Measurements from ENCODE around the gene G6PD.

DNA sequence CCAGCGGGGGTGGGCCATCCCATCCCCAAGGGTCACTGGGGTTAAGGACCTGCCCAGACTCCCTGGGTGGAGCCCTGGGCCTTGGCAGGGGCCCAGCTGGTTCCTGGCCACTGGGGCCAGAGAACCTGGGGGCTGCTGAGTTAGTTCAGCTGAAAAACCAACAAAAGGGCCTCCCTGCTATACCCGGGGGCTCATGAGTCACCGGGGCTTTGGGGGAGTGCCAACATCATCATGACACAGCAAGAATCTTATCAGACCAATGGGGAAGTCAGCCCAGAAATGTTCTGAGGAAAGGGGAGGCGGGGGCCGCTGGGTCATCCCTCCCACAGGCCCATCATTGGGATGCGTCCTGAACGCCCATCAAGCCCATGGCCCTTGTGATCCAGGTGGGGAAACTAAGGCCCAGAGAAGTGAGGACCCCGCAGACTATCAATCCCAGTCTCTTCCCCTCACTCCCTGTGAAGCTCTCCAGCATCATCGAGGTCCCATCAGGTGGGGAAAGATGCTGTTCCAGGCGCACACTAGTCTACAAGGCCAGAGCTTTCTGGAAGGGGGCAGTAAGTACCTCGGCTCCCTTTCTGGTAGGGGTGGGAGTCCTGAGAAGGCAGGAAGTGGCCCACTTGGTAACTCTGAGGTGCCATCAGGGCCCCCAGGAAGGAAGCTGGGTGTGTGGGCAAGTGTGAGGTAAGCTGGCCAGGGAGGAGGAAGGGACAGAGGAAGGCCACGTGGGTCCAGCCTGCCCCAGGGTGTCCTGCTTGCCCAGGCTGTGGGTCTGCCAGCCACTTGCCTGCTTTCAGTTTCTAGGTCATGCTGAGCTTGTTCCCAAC lies 4.5 kb downstream of the G6PD start:
- no peak for TF ChIP-seq CTCF (IDR thresholded peaks at IDR 0.05)
- no peak for TF ChIP-seq POLR2A (IDR thresholded peaks at IDR 0.05)

Data from testis (tissue), 2 donors.